NCI-H2081 treated with DMSO at 0.1 percent for 48 hours (cell line): ENCODE data around the gene KCNK3.
"Not testable (repeated sequence)": the region's sequence is repeated elsewhere in the genome, so short reads cannot be mapped to it uniquely, and the experiment has no call there.

Experiments
- DNase-seq: peaks from one replicate; lab custom pipeline; 2025; lab: John Stamatoyannopoulos, UW

Gene KCNK3

GRCh38 chr2:26756337-26756736 lies 63.8 kb downstream of the KCNK3 start:
- DNase-seq: no peak

GRCh38 chr2:26757873-26758789 lies 65.6 kb downstream of the KCNK3 start:
- DNase-seq: no peak

- no peak for DNase-seq
Measured at GRCh38 chr2:26758790-26759321, 66.3 kb downstream of the KCNK3 start.

- DNase-seq: no peak
Measured at GRCh38 chr2:26759845-26760244, 67.3 kb downstream of the KCNK3 start.

GRCh38 chr2:26760991-26761390 lies 68.5 kb downstream of the KCNK3 start:
- not testable (repeated sequence) for DNase-seq

- no peak for DNase-seq
Measured at GRCh38 chr2:26763019-26763418, 70.5 kb downstream of the KCNK3 start.

- DNase-seq: peak; percentile 21
Measured at GRCh38 chr2:26764078-26764887, 71.8 kb downstream of the KCNK3 start, which contains the start of gene SLC35F6. SLC35F6 (plus strand) TSS chr2:26764284; CDS start chr2:26764350, 66 bp downstream.

GRCh38 chr2:26764906-26765305 lies 72.4 kb downstream of the KCNK3 start:
- DNase-seq: no peak

GRCh38 chr2:26765475-26766200 lies 73.1 kb downstream of the KCNK3 start:
- DNase-seq: no peak

GRCh38 chr2:26767129-26767528 lies 74.6 kb downstream of the KCNK3 start:
- DNase-seq: no peak

- no peak for DNase-seq
Measured at GRCh38 chr2:26767894-26768487, 75.5 kb downstream of the KCNK3 start.

GRCh38 chr2:26768759-26769088 lies 76.2 kb downstream of the KCNK3 start:
- DNase-seq: no peak

GRCh38 chr2:26769089-26769761 lies 76.7 kb downstream of the KCNK3 start:
- no peak for DNase-seq

GRCh38 chr2:26770986-26771586 lies 78.6 kb downstream of the KCNK3 start:
- no peak for DNase-seq

- DNase-seq: no peak
Measured at GRCh38 chr2:26772064-26773001, 79.8 kb downstream of the KCNK3 start.

GRCh38 chr2:26776195-26776800 lies 83.8 kb downstream of the KCNK3 start:
- DNase-seq: no peak

- DNase-seq: no peak
Measured at GRCh38 chr2:26778098-26778497, 85.6 kb downstream of the KCNK3 start.

GRCh38 chr2:26778507-26778906 lies 86.0 kb downstream of the KCNK3 start:
- no peak for DNase-seq

- DNase-seq: no peak
Measured at GRCh38 chr2:26780203-26780760, 87.8 kb downstream of the KCNK3 start.
